HT1080 (cell line): Measurements from ENCODE around the gene ANKRD44. TPM values are rescaled to one million over a fixed set of nuclear protein-coding genes. Genes with fewer than 3 reads are reported as not detected.

Source experiments
- DNase-seq: peaks from one replicate; pipeline ENCODE4 v3.0.0-alpha.2; 2015; ENCODE audit warnings: low read depth
- total RNA-seq: library from RNA; depleted of rRNA; stranded (reverse); fragments of >200 nt; shearing (Covaris generic); gene quantifications from 2 replicates; pipeline ENCODE4 v1.2.3, GENCODE V29; 2014

Gene ANKRD44
- total RNA-seq, 1 experiment from 2014 or later, result 16.0 TPM

- no peak for DNase-seq
Observed at GRCh38 chr2:197184959-197185586, 125.5 kb downstream of the ANKRD44 start.

GRCh38 chr2:197183355-197183754 lies 127.2 kb downstream of the ANKRD44 start:
- peak; percentile 77 for DNase-seq

- no peak for DNase-seq
Observed at GRCh38 chr2:197182668-197183067, 127.9 kb downstream of the ANKRD44 start.

- peak; percentile 40 for DNase-seq
Observed at GRCh38 chr2:197181491-197181890, 129.1 kb downstream of the ANKRD44 start.

GRCh38 chr2:197179744-197180498 lies 130.7 kb downstream of the ANKRD44 start:
- DNase-seq, result peak; percentile 81

GRCh38 chr2:197176522-197176921 lies 134.1 kb downstream of the ANKRD44 start:
- DNase-seq, result no peak

- peak; percentile 59 for DNase-seq
Observed at GRCh38 chr2:197174539-197175094, 136.0 kb downstream of the ANKRD44 start.

- DNase-seq, result no peak
Observed at GRCh38 chr2:197171582-197171981, 139.0 kb downstream of the ANKRD44 start.

- no peak for DNase-seq
Observed at GRCh38 chr2:197170208-197170607, 140.4 kb downstream of the ANKRD44 start.

GRCh38 chr2:197168705-197169104 lies 141.9 kb downstream of the ANKRD44 start:
- no peak for DNase-seq

- DNase-seq, result no peak
Observed at GRCh38 chr2:197167608-197168314, 142.8 kb downstream of the ANKRD44 start.

GRCh38 chr2:197165020-197165419 lies 145.6 kb downstream of the ANKRD44 start:
- no peak for DNase-seq

GRCh38 chr2:197164141-197164754 lies 146.3 kb downstream of the ANKRD44 start:
- DNase-seq, result no peak

GRCh38 chr2:197163712-197164140 lies 146.9 kb downstream of the ANKRD44 start:
- no peak for DNase-seq

- no peak for DNase-seq
Observed at GRCh38 chr2:197161774-197162173, 148.8 kb downstream of the ANKRD44 start.

- DNase-seq, result peak; percentile 96
Observed at GRCh38 chr2:197159661-197160211, 150.8 kb downstream of the ANKRD44 start.

GRCh38 chr2:197158591-197159550 lies 151.7 kb downstream of the ANKRD44 start:
- no peak for DNase-seq

- no peak for DNase-seq
Observed at GRCh38 chr2:197157879-197158537, 152.6 kb downstream of the ANKRD44 start.

- DNase-seq, result no peak
Observed at GRCh38 chr2:197156771-197157170, 153.8 kb downstream of the ANKRD44 start.
